ENCODE data around the gene VEGFD.
A peak's percentile ranks its signal among the peaks of the same experiment; 100 is the strongest.

The VEGFD gene

GRCh38 chrX:15401378-15401777, 17.2 kb upstream of the VEGFD start:
- DNase-seq (ENCODE audit: low read depth in 2 of 2): no peak
- H3K4me3 ChIP-seq (replicated peaks in 1 of 2; ENCODE audit: low read depth in 2 of 2, low read length in 2 of 2): no peak overlapping the region
- TF ChIP-seq CTCF (IDR thresholded peaks at IDR 0.05; ENCODE audit: low read depth, low read length): no peak

DNA sequence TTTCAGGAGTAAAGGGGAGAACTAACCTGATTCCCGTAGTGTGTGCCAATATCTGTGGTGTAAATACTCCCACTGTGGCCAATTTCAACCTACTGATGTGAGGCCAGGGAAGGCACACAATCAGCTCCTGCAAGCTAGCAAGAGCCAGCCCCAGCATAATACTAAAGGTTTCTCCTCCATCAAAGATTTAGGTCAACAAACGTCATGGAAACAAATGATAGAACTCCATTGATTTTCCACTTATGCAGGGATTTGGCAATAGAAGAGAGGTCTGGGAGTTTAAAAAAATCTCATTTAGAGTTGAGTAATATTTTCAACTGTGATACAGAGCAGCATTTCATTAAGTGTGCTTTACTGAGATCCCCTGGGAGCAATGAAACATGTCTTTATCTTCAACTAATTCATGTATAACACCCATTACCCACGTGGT, 15.8 kb upstream of the VEGFD start:
- TF ChIP-seq CTCF (IDR thresholded peaks at IDR 0.05; ENCODE audit: low read depth, low read length): no peak
- no peak overlapping the region for H3K4me3 ChIP-seq (replicated peaks in 1 of 2; ENCODE audit: low read depth in 2 of 2, low read length in 2 of 2)
- DNase-seq (ENCODE audit: low read depth in 2 of 2): peak in 1 of 2 donors; percentile 28

GRCh38 chrX:15398874-15399273, 14.7 kb upstream of the VEGFD start:
- no peak for TF ChIP-seq CTCF (IDR thresholded peaks at IDR 0.05; ENCODE audit: low read depth, low read length)
- H3K4me3 ChIP-seq (replicated peaks in 1 of 2; ENCODE audit: low read depth in 2 of 2, low read length in 2 of 2): no peak overlapping the region
- DNase-seq (ENCODE audit: low read depth in 2 of 2): no peak

GRCh38 chrX:15395789-15396188, 11.6 kb upstream of the VEGFD start:
- no peak for DNase-seq (ENCODE audit: low read depth in 2 of 2)
- no peak for TF ChIP-seq CTCF (IDR thresholded peaks at IDR 0.05; ENCODE audit: low read depth, low read length)

GRCh38 chrX:15391850-15392249, 7.6 kb upstream of the VEGFD start:
- no peak for DNase-seq (ENCODE audit: low read depth in 2 of 2)
- TF ChIP-seq CTCF (IDR thresholded peaks at IDR 0.05; ENCODE audit: low read depth, low read length): no peak
- no peak overlapping the region for H3K4me3 ChIP-seq (replicated peaks in 1 of 2; ENCODE audit: low read depth in 2 of 2, low read length in 2 of 2)

More at GRCh38 chrX:15395789-15396188, 11.6 kb upstream of the VEGFD start:
- no peak overlapping the region for H3K4me3 ChIP-seq (replicated peaks in 1 of 2; ENCODE audit: low read depth in 2 of 2, low read length in 2 of 2)

DNA sequence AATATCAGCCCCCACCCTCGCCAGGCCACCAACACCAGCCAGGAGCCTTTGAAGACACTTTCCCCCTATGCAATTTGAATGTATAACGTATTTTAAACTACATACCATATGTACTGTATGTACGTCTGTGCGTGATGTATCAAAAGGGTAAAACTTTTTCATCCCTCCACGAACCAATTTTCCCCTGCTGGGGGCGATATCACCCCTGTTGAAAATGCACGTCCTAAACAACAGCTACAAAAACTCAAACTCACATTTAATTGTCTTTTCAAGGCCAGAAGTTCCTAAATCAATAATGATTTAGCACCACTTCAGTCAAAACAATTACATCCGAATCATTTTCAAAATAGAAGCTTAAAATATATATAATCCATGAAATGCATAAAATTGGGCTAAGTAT, 1.4 kb downstream of the VEGFD start:
- no peak for DNase-seq (ENCODE audit: low read depth in 2 of 2)

More for the DNA sequence above, 1.4 kb downstream of the VEGFD start:
- no peak overlapping the region for H3K4me3 ChIP-seq (replicated peaks in 1 of 2; ENCODE audit: low read depth in 2 of 2, low read length in 2 of 2)
- TF ChIP-seq CTCF (IDR thresholded peaks at IDR 0.05; ENCODE audit: low read depth, low read length): no peak

Data from cardiac fibroblast (primary cell).